ENCODE measurements around the gene TSHZ1.

Gene TSHZ1

DNA sequence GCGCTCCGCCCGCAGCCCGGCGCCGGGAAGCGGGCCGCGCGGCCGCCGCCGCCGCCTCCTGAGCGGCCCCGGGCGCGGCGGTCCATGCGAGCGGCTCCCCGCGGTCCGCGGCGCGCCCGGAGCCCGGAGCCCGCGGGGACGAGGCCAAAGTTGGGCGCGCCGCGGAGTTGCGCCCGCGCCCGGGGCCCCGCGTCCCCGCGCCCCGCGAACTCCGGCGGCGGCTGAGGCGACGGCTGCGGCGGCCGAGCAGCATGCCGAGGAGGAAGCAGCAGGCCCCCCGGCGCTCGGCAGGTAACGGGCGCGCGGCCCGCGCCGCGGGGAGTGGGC lies 992 bp downstream of the TSHZ1 start:
- TF ChIP-seq, protein P1, sequence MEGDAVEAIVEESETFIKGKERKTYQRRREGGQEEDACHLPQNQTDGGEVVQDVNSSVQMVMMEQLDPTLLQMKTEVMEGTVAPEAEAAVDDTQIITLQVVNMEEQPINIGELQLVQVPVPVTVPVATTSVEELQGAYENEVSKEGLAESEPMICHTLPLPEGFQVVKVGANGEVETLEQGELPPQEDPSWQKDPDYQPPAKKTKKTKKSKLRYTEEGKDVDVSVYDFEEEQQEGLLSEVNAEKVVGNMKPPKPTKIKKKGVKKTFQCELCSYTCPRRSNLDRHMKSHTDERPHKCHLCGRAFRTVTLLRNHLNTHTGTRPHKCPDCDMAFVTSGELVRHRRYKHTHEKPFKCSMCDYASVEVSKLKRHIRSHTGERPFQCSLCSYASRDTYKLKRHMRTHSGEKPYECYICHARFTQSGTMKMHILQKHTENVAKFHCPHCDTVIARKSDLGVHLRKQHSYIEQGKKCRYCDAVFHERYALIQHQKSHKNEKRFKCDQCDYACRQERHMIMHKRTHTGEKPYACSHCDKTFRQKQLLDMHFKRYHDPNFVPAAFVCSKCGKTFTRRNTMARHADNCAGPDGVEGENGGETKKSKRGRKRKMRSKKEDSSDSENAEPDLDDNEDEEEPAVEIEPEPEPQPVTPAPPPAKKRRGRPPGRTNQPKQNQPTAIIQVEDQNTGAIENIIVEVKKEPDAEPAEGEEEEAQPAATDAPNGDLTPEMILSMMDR (IDR thresholded peaks at IDR 0.05; ENCODE audit: borderline replicate concordance, control extremely low read depth, extremely low read depth, insufficient read depth, missing control alignments), result no peak
- in situ Hi-C loops (cut with MboI; ENCODE audit: low sequenced_read_pairs, unreplicated experiment), result no loop called here
- peak; percentile 47 for DNase-seq (ENCODE audit: low spot score)

DNA sequence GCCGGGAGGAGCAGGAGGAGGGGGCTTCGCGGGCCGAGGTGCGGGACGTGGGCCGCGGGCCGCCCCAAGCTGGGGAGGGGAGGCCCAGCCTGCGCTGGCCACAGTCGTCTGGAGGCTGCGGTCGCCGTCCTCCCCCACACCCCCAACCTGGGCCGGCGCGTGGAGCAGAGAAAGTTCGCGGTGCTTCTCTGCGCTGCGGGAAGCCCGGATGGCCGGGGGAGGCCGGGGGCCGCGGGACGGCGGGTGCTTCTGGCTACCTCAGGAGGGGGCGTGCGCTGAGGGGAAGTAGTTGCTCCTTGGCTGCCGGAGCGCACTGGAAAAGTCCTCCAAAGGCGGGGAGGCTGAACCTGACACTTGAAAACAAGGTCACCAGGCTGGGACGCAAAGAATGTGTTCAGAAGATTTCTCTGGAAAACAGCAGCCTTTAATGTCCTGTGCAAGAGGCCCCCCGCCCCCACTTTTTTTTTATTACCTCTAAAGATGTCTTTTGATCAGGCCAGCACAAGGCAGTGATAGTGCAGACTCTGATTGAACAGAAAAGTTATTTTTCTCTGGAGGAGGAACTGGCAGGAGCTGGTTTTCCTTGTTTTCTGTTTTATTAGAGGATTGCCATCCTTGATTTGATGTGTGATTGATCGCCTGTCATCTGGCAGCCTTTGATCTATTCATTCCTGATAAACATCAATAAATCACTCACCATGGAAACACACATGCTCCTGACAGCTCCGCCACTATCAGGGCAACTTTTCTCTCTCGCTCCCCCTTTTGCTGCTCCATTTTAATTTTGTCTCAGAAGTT lies 1.6 kb downstream of the TSHZ1 start:
- TF ChIP-seq, protein P1 (IDR thresholded peaks at IDR 0.05; ENCODE audit: borderline replicate concordance, control extremely low read depth, extremely low read depth, insufficient read depth, missing control alignments), result no peak
- DNase-seq (ENCODE audit: low spot score), result peak; percentile 55
- in situ Hi-C loops (cut with MboI; ENCODE audit: low sequenced_read_pairs, unreplicated experiment), result no loop called here

GRCh38 chr18:75212751-75213090 lies 2.1 kb downstream of the TSHZ1 start:
- TF ChIP-seq, protein P1 (IDR thresholded peaks at IDR 0.05; ENCODE audit: borderline replicate concordance, control extremely low read depth, extremely low read depth, insufficient read depth, missing control alignments), result no peak
- in situ Hi-C loops (cut with MboI; ENCODE audit: low sequenced_read_pairs, unreplicated experiment), result no loop called here
- DNase-seq (ENCODE audit: low spot score), result no peak

DNA sequence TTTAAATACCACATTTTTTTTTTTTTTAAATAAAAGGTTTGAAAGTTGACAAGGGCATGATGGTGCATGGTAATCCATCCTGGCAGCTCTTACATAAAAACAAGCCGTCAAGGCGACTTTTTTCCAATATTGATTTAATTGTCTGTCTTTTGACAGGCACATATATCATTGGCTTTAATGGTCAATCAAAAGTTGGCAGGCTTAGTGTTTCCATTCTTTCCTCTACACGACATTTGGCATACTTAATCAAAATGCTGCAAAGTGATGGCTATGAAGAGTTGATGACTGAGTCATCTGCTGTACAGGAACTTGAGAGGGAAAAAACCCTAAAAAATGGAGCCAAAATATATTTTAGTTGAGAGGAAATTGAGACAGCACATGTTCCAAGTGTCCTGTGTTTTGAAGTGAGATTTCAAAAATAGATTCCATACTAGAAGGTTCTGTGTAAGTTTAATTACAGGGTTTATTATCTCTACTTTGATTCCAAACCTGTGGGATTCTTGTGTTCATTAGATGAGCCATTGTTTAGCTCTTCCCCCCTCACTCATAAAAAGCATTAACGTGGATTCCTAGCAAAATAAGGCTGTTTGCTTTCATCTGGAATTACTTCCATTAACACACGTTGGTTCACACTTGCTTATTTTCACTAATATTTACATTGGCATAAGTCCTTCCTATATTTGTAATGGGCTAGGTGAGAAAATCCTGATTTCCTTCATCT lies 3.2 kb downstream of the TSHZ1 start:
- DNase-seq (ENCODE audit: low spot score), result no peak
- in situ Hi-C loops (cut with MboI; ENCODE audit: low sequenced_read_pairs, unreplicated experiment), result no loop called here

DNA sequence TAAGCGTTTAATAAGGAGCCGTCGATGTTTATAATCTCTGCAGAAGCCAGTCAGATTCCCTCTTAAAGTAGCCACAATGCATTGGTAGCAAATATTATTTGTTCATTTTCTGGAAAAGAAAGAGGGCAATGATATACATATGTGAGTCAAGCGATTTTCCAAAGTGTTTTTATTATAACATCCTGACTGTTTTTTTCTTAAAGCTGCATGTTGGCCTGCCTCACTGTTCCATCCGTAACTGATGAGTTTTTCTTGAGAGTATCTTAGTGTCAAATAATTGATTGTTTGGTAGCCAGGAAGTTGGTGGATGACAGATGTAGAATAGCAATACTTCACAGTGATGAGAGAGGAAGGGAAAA lies 3.7 kb downstream of the TSHZ1 start:
- in situ Hi-C loops (cut with MboI; ENCODE audit: low sequenced_read_pairs, unreplicated experiment), result no loop called here
- no peak for DNase-seq (ENCODE audit: low spot score)
- TF ChIP-seq, protein P1 (IDR thresholded peaks at IDR 0.05; ENCODE audit: borderline replicate concordance, control extremely low read depth, extremely low read depth, insufficient read depth, missing control alignments), result no peak

More for the DNA sequence above, 3.2 kb downstream of the TSHZ1 start:
- TF ChIP-seq, protein P1 (IDR thresholded peaks at IDR 0.05; ENCODE audit: borderline replicate concordance, control extremely low read depth, extremely low read depth, insufficient read depth, missing control alignments), result no peak

DNA sequence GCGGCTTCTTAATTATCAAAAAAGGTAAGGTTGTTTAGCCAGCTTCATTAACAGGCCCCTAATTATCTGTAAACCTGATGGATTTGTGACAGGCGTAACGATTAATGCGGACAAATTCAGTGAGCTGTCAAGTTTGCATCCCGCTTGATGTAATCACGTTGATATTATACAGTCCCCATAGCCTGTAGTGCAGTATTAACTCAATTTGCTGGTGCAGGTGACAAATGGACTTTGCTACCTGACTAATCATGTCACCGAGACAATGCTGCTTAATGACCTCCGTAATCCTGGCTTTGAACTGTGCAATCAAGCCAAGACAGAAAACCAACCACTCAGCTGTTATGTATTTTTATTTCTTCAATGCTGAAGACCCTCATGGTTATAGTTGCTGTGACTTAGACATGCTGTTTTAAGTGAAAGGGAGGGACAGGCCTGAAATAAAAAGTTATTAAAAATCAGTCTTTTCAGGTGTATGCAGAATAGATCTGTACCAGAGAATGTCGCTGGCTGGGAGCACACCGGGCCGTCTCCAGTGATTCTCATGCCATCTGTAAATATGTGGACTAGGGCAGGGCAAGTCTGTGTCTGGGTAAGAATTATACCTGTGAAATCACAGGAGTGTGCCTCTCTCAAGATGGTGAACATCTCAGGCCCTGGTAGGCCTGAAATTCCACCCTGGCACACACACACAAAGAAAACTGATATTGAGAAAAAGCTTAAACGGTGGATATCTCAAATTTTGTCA lies 4.3 kb downstream of the TSHZ1 start:
- in situ Hi-C loops (cut with MboI; ENCODE audit: low sequenced_read_pairs, unreplicated experiment), result no loop called here
- DNase-seq (ENCODE audit: low spot score), result no peak
- TF ChIP-seq, protein P1 (IDR thresholded peaks at IDR 0.05; ENCODE audit: borderline replicate concordance, control extremely low read depth, extremely low read depth, insufficient read depth, missing control alignments), result no peak

Data from GM13976 (cell line).